Measurements from ENCODE around the gene STARD7. TPM values are rescaled to one million over a fixed set of nuclear protein-coding genes. Genes with fewer than 3 reads are reported as not detected.

The STARD7 gene
- total and polyA plus RNA-seq, 9 of the 15 experiments (the other 6 are each of a cell fraction or from before 2014, with no cell fraction given) = 90.9 to 196 (median 145) TPM

DNA sequence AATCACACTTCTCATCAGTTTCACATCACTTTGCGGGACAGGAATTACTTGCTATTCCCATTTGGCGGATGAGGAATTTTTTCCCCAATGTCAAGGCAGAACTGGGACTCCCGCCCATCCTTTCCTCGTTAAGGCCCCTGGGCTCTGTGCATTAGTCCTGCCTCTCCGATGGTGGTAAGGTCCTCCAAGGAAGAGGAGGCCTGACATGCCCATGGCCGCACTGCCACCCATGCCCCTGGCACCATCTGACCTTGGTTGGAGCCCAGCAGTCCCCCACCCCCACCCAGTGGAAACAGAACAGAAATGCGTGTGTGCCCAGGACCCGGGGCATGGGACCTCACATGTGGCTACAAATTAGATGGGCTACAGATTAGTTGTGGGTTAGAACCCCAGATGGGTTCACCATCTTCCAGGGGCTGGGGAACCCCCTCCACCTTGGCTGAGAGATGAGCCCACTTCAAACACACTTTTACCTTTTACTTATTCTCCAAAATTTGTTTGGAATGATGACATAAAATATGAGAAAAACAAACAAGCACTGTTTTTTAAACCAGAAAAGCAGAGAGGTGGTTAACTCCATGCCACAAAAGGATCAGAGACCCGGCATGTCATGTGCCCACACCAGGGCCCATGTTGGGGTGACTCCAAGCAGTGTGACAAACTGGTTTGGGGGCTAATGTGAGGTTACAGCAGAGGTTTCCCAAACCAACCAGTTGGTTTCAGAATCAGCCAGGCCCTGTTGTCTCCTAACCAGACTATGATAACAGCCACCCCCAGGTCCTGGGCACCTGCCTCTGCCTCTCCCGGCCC, 52.4 kb downstream of the STARD7 start (continued):
- TF ChIP-seq MEF2A (IDR thresholded peaks at IDR 0.05; ENCODE audit: control insufficient read depth, low read depth, low read length) (no peak), MYBL2 (IDR thresholded peaks at IDR 0.05; ENCODE audit: low read depth) (no peak), MYBL2 (CRISPR knock-in tag; IDR thresholded peaks at IDR 0.05; ENCODE audit: borderline replicate concordance) (no peak), ATF1 (CRISPR knock-in tag; IDR thresholded peaks at IDR 0.05) (no peak), ATF1 (tag; IDR thresholded peaks at IDR 0.05) (no peak), ZNF174 (CRISPR knock-in tag; IDR thresholded peaks at IDR 0.05) (no peak), TEAD1 (CRISPR knock-in tag; IDR thresholded peaks at IDR 0.05) (no peak), L3MBTL2 (IDR thresholded peaks at IDR 0.05) (no peak), TAF1 (IDR thresholded peaks at IDR 0.05; ENCODE audit: control insufficient read depth, extremely low read depth, insufficient read depth, low read length, severe bottlenecking) (no peak)

DNA sequence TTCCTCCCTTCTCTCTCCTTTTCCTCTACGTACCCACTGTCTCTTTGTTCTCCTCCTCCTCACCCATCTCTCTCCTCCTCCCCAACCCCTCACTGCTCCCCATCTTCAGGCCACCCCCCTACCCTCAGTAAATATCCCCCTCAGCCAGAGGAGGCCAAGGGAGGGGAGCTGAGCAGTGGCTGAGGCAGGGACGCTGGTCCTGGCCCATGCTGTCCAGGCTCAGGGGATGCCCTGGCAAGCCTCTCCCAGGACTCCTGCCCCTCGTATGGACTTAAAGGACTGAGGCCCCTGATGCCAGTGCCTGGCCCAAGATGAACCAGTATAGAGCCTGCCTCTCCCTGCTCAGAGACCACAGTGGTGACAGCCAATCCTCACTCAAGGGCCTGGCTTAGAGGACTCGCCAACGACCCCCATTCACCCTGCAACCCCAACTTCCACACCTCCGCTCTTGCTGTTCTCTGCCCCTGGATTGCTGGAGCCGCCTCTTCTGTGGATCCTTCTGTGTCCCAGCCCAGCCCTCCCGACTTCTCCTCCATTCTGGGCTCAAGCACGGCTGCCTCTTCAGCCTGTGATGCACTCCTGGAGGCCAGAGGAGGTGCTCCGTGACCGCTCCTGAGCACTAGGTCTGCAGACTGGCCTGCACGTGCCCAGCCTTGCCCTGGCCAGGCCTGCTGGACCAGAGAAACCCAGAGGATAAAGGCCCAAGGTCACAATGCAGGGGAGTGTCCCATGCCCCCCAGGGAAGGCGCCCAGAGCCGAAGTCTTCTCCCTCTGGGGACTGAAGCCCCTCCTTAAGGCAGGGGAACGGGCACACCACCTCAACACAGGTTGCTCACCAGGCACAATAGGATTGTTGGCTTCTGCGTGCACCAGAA, 53.9 kb downstream of the STARD7 start:
- ATAC-seq = no peak
- POLR2A ChIA-PET = interaction anchor here (0.6 kb wide), 1 partner anchor 27 kb away, joined by 3 read pairs; no protein-coding TSS in a partner anchor
- intact Hi-C loops (cut with micrococcal nuclease) = no loop called here

More for the DNA sequence above, 53.9 kb downstream of the STARD7 start:
- Histone ChIP-seq H3K27ac (ENCODE audit: extremely low read depth, low read depth, low read length) (no peak overlapping the region), H4K20me1 (replicated peaks; ENCODE audit: control insufficient read depth, insufficient read depth, low read length) (no peaks in the 10 kb centered on the region), H3K4me3 (no peak overlapping the region), H3K79me2 (ENCODE audit: control insufficient read depth, insufficient read depth, low read length) (no peaks in the 10 kb centered on the region), H2AFZ (ENCODE audit: low read depth, low read length) (no peak overlapping the region), H3K9me1 (ENCODE audit: control insufficient read depth, insufficient read depth, low read length) (peaks cover 3% of the 10 kb centered on the region), H3K36me3 (ENCODE audit: control insufficient read depth, insufficient read depth, low read length) (no peaks in the 10 kb centered on the region), H3K4me1 (replicated peaks in 1 of 2; ENCODE audit: control insufficient read depth in 2 of 2, insufficient read depth in 2 of 2, low read length in 2 of 2) (peaks cover 20 to 37% of the 10 kb centered on the region in 2 experiments), H3K4me2 (ENCODE audit: insufficient read depth, low read length) (no peak overlapping the region), H3K9me3 (replicated peaks; ENCODE audit: control insufficient read depth, insufficient read depth, low read depth, low read length) (no peaks in the 10 kb centered on the region), H3K27me3 (ENCODE audit: control insufficient read depth in 2 of 2, insufficient read depth in 2 of 2, low read length in 2 of 2) (no peaks in the 10 kb centered on the region), H3K9ac (ENCODE audit: insufficient read depth in 1 of 2, low read depth in 2 of 2, low read length in 2 of 2) (peak overlapping the region in 1 of 2 experiments; percentile 26; a peak in 1 of 4 replicates)
- DNase-seq (ENCODE audit: extremely low read depth in 1 of 4, low spot score in 3 of 4) = no peak
- CTCF ChIA-PET (ENCODE audit: low intra/inter-chr PET ratio) = no interaction called here
- WGBS (ENCODE audit: insufficient coverage, low coverage, missing lambda C conversion rate) = 35% methylated on average over 14 of the region's 16 CpGs
- in situ Hi-C loops (cut with MboI) = no loop called here
- no TSS peak for BruUV-seq (replicated peaks)
- TF ChIP-seq BHLHE40 (IDR thresholded peaks at IDR 0.05; ENCODE audit: low read length) (peak; percentile 70), ZNF197 (CRISPR knock-in tag; IDR thresholded peaks at IDR 0.05; ENCODE audit: low read depth) (no peak)
- FAIRE-seq = no peak

Data from K562 (cell line).